ENCODE data around the gene ODAD2. TPM values are rescaled to one million over a fixed set of nuclear protein-coding genes. Genes with fewer than 3 reads are reported as not detected.

Gene ODAD2
- total and polyA plus RNA-seq, 11 donors, result 0.21 to 1.5 (median 0.64) TPM; not detected in 6

DNA sequence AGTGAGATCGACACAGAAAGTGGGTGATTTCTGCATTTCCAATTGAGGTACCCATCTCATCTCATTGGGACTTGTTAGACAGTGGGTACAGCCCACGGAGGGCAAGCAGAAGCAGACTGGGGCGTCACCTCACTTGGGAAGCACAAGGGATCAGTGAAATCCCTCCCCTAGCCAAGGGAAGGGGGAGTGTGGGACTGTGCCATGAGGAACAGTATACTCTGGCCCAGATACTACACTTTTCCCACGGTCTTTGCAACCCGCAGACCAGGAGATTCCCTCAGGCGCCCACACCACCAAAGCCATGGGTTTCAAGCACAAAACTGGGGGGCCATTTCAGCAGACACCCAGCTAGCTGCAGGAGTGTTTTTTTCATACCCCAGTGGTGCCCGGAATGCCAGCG lies 99.8 kb downstream of the ODAD2 start:
- intact Hi-C loops (cut with DNase I), result no loop called here
- no peaks in the 10 kb centered on the region for H3K4me1 ChIP-seq
- H3K27me3 ChIP-seq, result no peaks in the 10 kb centered on the region
- TF ChIP-seq, protein P1, sequence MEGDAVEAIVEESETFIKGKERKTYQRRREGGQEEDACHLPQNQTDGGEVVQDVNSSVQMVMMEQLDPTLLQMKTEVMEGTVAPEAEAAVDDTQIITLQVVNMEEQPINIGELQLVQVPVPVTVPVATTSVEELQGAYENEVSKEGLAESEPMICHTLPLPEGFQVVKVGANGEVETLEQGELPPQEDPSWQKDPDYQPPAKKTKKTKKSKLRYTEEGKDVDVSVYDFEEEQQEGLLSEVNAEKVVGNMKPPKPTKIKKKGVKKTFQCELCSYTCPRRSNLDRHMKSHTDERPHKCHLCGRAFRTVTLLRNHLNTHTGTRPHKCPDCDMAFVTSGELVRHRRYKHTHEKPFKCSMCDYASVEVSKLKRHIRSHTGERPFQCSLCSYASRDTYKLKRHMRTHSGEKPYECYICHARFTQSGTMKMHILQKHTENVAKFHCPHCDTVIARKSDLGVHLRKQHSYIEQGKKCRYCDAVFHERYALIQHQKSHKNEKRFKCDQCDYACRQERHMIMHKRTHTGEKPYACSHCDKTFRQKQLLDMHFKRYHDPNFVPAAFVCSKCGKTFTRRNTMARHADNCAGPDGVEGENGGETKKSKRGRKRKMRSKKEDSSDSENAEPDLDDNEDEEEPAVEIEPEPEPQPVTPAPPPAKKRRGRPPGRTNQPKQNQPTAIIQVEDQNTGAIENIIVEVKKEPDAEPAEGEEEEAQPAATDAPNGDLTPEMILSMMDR (IDR thresholded peaks at IDR 0.05), result no peak
- TF ChIP-seq POLR2A (IDR thresholded peaks at IDR 0.05), result no peak
- no peak for ATAC-seq
- WGBS, 4 donors, result 75 to 97% (median 80%) methylated on average over 8 of the region's 8 CpGs
- H3K9me3 ChIP-seq, result peaks cover 0 to 7% (median 0%) of the 10 kb centered on the region in 12 donors
- H3K27ac ChIP-seq, result no peak overlapping the region
- H3K36me3 ChIP-seq, result no peaks in the 10 kb centered on the region
- H3K4me3 ChIP-seq, result no peak overlapping the region
- no peak for DNase-seq

DNA sequence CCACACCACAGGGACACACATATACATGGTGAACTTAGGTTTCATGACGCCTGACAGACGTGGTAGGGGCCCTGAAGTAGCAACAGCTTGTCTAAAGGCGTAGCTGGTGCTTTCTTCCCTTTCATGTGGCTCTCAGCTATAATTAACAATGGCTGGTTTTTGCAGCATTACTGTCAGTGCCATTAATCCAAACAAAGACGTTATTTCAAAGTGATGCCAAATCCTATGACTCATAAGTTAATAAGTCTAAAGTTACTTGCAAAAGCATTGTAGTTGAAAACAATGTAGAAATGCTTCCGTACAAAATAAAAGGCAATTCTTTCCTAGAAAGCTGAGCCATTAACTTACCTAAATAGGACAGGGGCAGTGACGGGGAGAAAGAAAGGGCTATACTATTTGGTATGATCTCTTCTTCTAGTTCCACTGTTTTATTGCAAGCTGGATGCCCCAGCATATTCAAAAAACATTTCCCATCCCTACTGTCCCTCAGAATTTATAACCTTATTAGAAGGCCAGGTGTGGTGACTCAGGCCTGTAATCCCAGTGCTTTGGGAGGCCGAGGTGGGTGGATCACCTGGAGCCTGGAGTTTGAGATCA lies 105.4 kb downstream of the ODAD2 start:
- Histone ChIP-seq H3K27ac (no peak overlapping the region), H3K4me3 (no peak overlapping the region), H3K27me3 (no peaks in the 10 kb centered on the region), H3K36me3 (no peaks in the 10 kb centered on the region), H3K4me1 (no peaks in the 10 kb centered on the region), H3K9me3 (peaks cover 0 to 7% (median 0%) of the 10 kb centered on the region in 12 donors)
- ATAC-seq, result no peak
- TF ChIP-seq, protein P1 (IDR thresholded peaks at IDR 0.05), result no peak
- no peak for TF ChIP-seq POLR2A (IDR thresholded peaks at IDR 0.05)
- 68 to 77% (median 69%) methylated on average over 7 of the region's 7 CpGs for whole genome bisulfite sequencing, 4 donors
- no peak for DNase-seq
- intact Hi-C loops (cut with DNase I), result no loop called here

DNA sequence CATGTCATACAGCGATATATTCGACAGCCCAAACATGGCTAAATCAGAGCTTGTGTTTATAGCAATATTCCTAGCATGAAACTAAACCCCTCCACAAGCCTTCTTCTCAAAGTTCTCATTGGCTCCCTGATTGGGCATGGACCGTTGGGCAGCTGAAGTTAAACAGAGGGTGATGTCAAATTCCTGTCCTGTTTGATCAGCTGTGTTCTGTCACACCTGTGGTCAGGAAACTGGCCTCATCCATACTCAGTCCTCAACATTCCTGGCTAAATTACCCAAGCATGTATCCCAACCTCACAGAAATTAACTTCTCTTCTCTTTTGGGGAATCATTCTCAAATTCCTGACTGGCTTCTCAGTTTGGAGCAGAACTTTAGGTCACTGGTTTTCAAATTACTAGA lies 107.9 kb downstream of the ODAD2 start:
- Histone ChIP-seq H3K27me3 (no peaks in the 10 kb centered on the region), H3K4me1 (no peaks in the 10 kb centered on the region), H3K9me3 (peaks cover 0 to 16% (median 3%) of the 10 kb centered on the region in 12 donors), H3K36me3 (no peaks in the 10 kb centered on the region), H3K27ac (no peak overlapping the region), H3K4me3 (no peak overlapping the region)
- TF ChIP-seq, protein P1 (IDR thresholded peaks at IDR 0.05), result no peak
- no peak for TF ChIP-seq POLR2A (IDR thresholded peaks at IDR 0.05)
- intact Hi-C loops (cut with DNase I), result no loop called here
- DNase-seq (no peak), ATAC-seq (no peak)
- WGBS, 4 donors, result 67 to 80% (median 77%) methylated on average over 3 of the region's 3 CpGs

DNA sequence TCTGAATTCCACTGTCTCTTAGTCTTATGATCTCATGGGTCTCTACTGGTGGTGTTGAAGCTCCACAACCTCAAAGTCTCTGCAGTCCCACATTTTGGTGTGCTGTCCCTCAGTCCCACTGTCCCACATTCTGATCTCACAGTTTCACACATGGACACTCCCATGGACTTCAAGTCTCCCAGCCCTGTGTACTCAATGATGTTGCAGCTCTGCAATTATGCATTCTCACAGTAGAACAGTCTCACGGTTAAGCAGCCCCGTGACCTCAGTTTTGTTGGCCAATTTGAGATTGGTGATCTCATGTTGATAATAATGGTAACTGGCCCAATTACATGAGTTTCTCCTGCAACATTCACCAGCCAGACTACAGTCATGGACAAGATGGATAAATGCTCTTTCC lies 109.4 kb downstream of the ODAD2 start:
- Histone ChIP-seq H3K4me3 (no peak overlapping the region), H3K36me3 (no peaks in the 10 kb centered on the region), H3K27me3 (no peaks in the 10 kb centered on the region), H3K4me1 (no peaks in the 10 kb centered on the region), H3K27ac (no peak overlapping the region), H3K9me3 (peaks cover 0 to 18% (median 4%) of the 10 kb centered on the region in 12 donors)
- intact Hi-C loops (cut with DNase I), result no loop called here
- 86 to 91% (median 87%) methylated on average over 2 of the region's 2 CpGs for WGBS, 4 donors
- ATAC-seq, result no peak
- DNase-seq, result no peak
- no peak for TF ChIP-seq POLR2A (IDR thresholded peaks at IDR 0.05)
- TF ChIP-seq, protein P1 (IDR thresholded peaks at IDR 0.05), result no peak

All from heart left ventricle (tissue), 16 donors.